Upper lobe of left lung (tissue), 4 donors: Measurements from ENCODE around the gene SH3GL1.

ENCODE experiments used
- EP300 ChIP-seq, 4 donors: sonication (generic); formaldehyde crosslinking; IDR thresholded peaks; one replicate each; pipeline ENCODE4 v1.5.1; 2017; ENCODE audit warnings: antibody characterized with exemption in 4 of 4, control low read depth in 2 of 4
- TF ChIP-seq, protein P1 (sequence below), 6 experiments: fragments of 450-650 bp in 4 of 6; fragments of 200-600 bp in 2 of 6; sonication (generic) in 2 of 6; IDR thresholded peaks; one replicate each; pipeline ENCODE4 v1.5.1; 2016 to 2019; ENCODE audit warnings: antibody characterized with exemption in 6 of 6

DNA sequence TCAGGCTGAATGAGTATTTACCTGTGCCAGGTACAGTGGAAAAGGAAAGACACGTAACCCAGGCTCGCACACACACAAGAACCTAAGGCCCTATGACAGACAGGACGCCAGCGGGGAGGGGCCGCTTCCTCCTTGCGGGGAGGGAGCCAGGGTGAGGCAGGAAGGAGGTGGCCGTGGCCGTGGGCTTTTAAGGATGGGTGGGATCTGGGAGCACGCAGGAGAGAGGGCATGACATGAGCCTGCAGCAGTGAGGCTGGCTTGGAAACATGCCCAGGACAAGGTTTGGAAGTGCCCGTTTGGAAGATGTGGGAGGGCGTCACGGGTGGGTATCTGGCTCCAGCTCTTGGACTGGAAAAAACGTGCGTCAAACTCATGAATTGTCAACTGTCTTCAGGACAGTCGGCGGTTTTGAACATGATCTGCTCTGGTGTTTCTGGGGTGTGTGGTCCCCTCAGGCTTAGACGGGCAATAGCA lies 20.1 kb downstream of the SH3GL1 start:
- TF ChIP-seq, protein P1, sequence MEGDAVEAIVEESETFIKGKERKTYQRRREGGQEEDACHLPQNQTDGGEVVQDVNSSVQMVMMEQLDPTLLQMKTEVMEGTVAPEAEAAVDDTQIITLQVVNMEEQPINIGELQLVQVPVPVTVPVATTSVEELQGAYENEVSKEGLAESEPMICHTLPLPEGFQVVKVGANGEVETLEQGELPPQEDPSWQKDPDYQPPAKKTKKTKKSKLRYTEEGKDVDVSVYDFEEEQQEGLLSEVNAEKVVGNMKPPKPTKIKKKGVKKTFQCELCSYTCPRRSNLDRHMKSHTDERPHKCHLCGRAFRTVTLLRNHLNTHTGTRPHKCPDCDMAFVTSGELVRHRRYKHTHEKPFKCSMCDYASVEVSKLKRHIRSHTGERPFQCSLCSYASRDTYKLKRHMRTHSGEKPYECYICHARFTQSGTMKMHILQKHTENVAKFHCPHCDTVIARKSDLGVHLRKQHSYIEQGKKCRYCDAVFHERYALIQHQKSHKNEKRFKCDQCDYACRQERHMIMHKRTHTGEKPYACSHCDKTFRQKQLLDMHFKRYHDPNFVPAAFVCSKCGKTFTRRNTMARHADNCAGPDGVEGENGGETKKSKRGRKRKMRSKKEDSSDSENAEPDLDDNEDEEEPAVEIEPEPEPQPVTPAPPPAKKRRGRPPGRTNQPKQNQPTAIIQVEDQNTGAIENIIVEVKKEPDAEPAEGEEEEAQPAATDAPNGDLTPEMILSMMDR (IDR thresholded peaks at IDR 0.05): no peak
- no peak for TF ChIP-seq EP300 (IDR thresholded peaks at IDR 0.05)
